ENCODE results near the gene FBXW7.
A peak's percentile ranks its signal among the peaks of the same experiment; 100 is the strongest.
"Not testable (repeated sequence)": the region's sequence is repeated elsewhere in the genome, so short reads cannot be mapped to it uniquely, and the experiment has no call there.

Gene FBXW7

DNA sequence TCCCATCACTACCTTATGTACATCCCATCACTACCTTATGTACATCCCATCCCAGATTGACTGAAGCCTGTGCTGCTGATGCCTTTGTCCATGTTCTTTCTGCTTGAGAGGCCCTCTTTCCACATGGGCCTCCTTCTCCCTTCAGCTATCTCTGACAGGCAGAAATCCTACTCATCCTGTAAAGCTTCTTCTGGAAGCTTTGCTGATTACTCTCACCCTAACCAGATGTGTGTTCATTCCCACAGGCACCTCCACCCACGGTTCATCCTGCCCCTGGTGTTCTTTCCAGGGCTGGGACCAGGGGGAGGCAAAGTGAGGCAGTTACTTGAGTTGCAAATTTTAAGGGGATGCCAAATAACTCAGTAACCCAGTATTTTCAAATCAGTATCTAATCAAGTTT is 22.5 kb upstream of the FBXW7 start:
- H4K8ac ChIP-seq (ENCODE audit: low read depth, low read length), result no peak overlapping the region
- no peaks in the 10 kb centered on the region for H3K79me2 ChIP-seq (ENCODE audit: control insufficient read depth, insufficient read depth, low read length)
- no peak overlapping the region for H3K4me3 ChIP-seq (ENCODE audit: low read length)
- no peak overlapping the region for H3K4me2 ChIP-seq (ENCODE audit: low read length)
- no peak overlapping the region for H3K23ac ChIP-seq (ENCODE audit: low read length)
- WGBS (ENCODE audit: extremely low coverage, insufficient coverage, low lambda C conversion rate), result no CpG with 5 or more reads among the region's 1 CpG
- H2AK5ac ChIP-seq (ENCODE audit: low read length), result no peak overlapping the region
- no peak overlapping the region for H3K9ac ChIP-seq (ENCODE audit: low read length)
- no peak overlapping the region for H2BK5ac ChIP-seq (ENCODE audit: low read length)
- H3K18ac ChIP-seq (ENCODE audit: low read length), result no peak overlapping the region
- H3K56ac ChIP-seq (ENCODE audit: low read length), result no peak overlapping the region
- no peaks in the 10 kb centered on the region for H3K27me3 ChIP-seq (ENCODE audit: insufficient read depth, low read length, poor library complexity)
- no peaks in the 10 kb centered on the region for H3K36me3 ChIP-seq (ENCODE audit: control insufficient read depth, insufficient read depth, low read length)
- no peaks in the 10 kb centered on the region for H3K79me1 ChIP-seq (ENCODE audit: low read length)
- H4K5ac ChIP-seq (ENCODE audit: low read length), result no peak overlapping the region
- no peak overlapping the region for H3K4ac ChIP-seq (ENCODE audit: low read depth, low read length)
- peaks cover 6% of the 10 kb centered on the region for H3K4me1 ChIP-seq (ENCODE audit: control insufficient read depth, low read depth, low read length)
- no peak overlapping the region for H2BK120ac ChIP-seq (ENCODE audit: low read depth, low read length)
- no peak for DNase-seq
- no peak overlapping the region for H3K27ac ChIP-seq (ENCODE audit: low read depth, low read length)
- no peak overlapping the region for H2BK15ac ChIP-seq (replicated peaks; ENCODE audit: low read depth)

GRCh38 chr4:152556834-152557233 is 20.9 kb upstream of the FBXW7 start:
- Histone ChIP-seq H2BK120ac (ENCODE audit: low read depth, low read length) (no peak overlapping the region), H2BK15ac (replicated peaks; ENCODE audit: low read depth) (no peak overlapping the region), H3K4me3 (ENCODE audit: low read length) (no peak overlapping the region), H3K79me1 (ENCODE audit: low read length) (no peaks in the 10 kb centered on the region), H3K79me2 (ENCODE audit: control insufficient read depth, insufficient read depth, low read length) (no peaks in the 10 kb centered on the region), H2AK5ac (ENCODE audit: low read length) (no peak overlapping the region), H3K27me3 (ENCODE audit: insufficient read depth, low read length, poor library complexity) (no peaks in the 10 kb centered on the region), H3K9ac (ENCODE audit: low read length) (no peak overlapping the region), H4K5ac (ENCODE audit: low read length) (no peak overlapping the region), H3K4me2 (ENCODE audit: low read length) (no peak overlapping the region), H3K18ac (ENCODE audit: low read length) (no peak overlapping the region), H3K27ac (ENCODE audit: low read depth, low read length) (no peak overlapping the region), H4K8ac (ENCODE audit: low read depth, low read length) (no peak overlapping the region), H3K36me3 (ENCODE audit: control insufficient read depth, insufficient read depth, low read length) (no peaks in the 10 kb centered on the region), H3K56ac (ENCODE audit: low read length) (no peak overlapping the region), H2BK5ac (ENCODE audit: low read length) (no peak overlapping the region), H3K4me1 (ENCODE audit: control insufficient read depth, low read depth, low read length) (peaks cover 6% of the 10 kb centered on the region), H3K23ac (ENCODE audit: low read length) (no peak overlapping the region), H3K4ac (ENCODE audit: low read depth, low read length) (no peak overlapping the region)
- DNase-seq, result no peak
- WGBS (ENCODE audit: extremely low coverage, insufficient coverage, low lambda C conversion rate), result no CpG with 5 or more reads among the region's 3 CpGs

GRCh38 chr4:152556283-152556682 is 20.4 kb upstream of the FBXW7 start:
- no peak overlapping the region for H2BK120ac ChIP-seq (ENCODE audit: low read depth, low read length)
- H3K4me2 ChIP-seq (ENCODE audit: low read length), result no peak overlapping the region
- no peak overlapping the region for H3K27ac ChIP-seq (ENCODE audit: low read depth, low read length)
- H3K36me3 ChIP-seq (ENCODE audit: control insufficient read depth, insufficient read depth, low read length), result no peaks in the 10 kb centered on the region
- H3K18ac ChIP-seq (ENCODE audit: low read length), result no peak overlapping the region
- no peak overlapping the region for H3K56ac ChIP-seq (ENCODE audit: low read length)
- no peak overlapping the region for H3K9ac ChIP-seq (ENCODE audit: low read length)
- no peak overlapping the region for H2BK15ac ChIP-seq (replicated peaks; ENCODE audit: low read depth)
- H3K79me1 ChIP-seq (ENCODE audit: low read length), result no peaks in the 10 kb centered on the region
- no peak overlapping the region for H3K4me3 ChIP-seq (ENCODE audit: low read length)
- H3K27me3 ChIP-seq (ENCODE audit: insufficient read depth, low read length, poor library complexity), result no peaks in the 10 kb centered on the region
- peaks cover 6% of the 10 kb centered on the region for H3K4me1 ChIP-seq (ENCODE audit: control insufficient read depth, low read depth, low read length)
- H3K23ac ChIP-seq (ENCODE audit: low read length), result no peak overlapping the region
- no peak overlapping the region for H2BK5ac ChIP-seq (ENCODE audit: low read length)
- no peak overlapping the region for H3K4ac ChIP-seq (ENCODE audit: low read depth, low read length)
- H3K79me2 ChIP-seq (ENCODE audit: control insufficient read depth, insufficient read depth, low read length), result no peaks in the 10 kb centered on the region
- no peak overlapping the region for H2AK5ac ChIP-seq (ENCODE audit: low read length)
- no peak overlapping the region for H4K5ac ChIP-seq (ENCODE audit: low read length)
- no peak overlapping the region for H4K8ac ChIP-seq (ENCODE audit: low read depth, low read length)
- WGBS (ENCODE audit: extremely low coverage, insufficient coverage, low lambda C conversion rate), result no CpG with 5 or more reads among the region's 5 CpGs
- DNase-seq, result no peak

DNA sequence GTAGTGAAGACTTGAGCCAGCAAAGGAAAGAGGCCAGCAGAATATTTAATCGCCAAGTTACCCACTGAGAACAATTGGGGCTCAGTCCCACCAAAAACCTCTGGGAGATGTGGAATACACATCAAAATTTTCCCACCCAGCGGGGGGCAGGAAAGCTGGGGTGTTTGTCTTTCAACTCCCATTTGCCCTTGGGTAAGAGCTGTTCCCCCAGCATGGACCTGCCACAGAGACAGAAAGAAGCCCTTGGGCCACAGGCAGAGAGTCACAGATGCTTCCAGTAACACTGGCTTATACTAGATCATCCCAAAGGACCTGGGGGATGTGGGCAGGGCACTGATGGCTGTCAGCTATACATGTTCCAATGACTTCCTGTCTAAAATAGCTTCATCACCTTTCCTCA is 18.9 kb upstream of the FBXW7 start:
- Histone ChIP-seq H3K4ac (ENCODE audit: low read depth, low read length) (no peak overlapping the region), H3K23ac (ENCODE audit: low read length) (no peak overlapping the region), H3K4me1 (ENCODE audit: control insufficient read depth, low read depth, low read length) (peaks cover 6% of the 10 kb centered on the region), H3K79me1 (ENCODE audit: low read length) (no peaks in the 10 kb centered on the region), H3K36me3 (ENCODE audit: control insufficient read depth, insufficient read depth, low read length) (no peaks in the 10 kb centered on the region), H2BK15ac (replicated peaks; ENCODE audit: low read depth) (no peak overlapping the region), H3K4me2 (ENCODE audit: low read length) (no peak overlapping the region), H2BK5ac (ENCODE audit: low read length) (no peak overlapping the region), H3K27ac (ENCODE audit: low read depth, low read length) (no peak overlapping the region), H4K8ac (ENCODE audit: low read depth, low read length) (no peak overlapping the region), H2AK5ac (ENCODE audit: low read length) (no peak overlapping the region), H4K5ac (ENCODE audit: low read length) (no peak overlapping the region), H3K9ac (ENCODE audit: low read length) (no peak overlapping the region), H3K56ac (ENCODE audit: low read length) (no peak overlapping the region), H3K27me3 (ENCODE audit: insufficient read depth, low read length, poor library complexity) (no peaks in the 10 kb centered on the region), H3K18ac (ENCODE audit: low read length) (no peak overlapping the region), H2BK120ac (ENCODE audit: low read depth, low read length) (no peak overlapping the region), H3K79me2 (ENCODE audit: control insufficient read depth, insufficient read depth, low read length) (no peaks in the 10 kb centered on the region), H3K4me3 (ENCODE audit: low read length) (no peak overlapping the region)
- WGBS (ENCODE audit: extremely low coverage, insufficient coverage, low lambda C conversion rate), result no CpG with 5 or more reads among the region's 2 CpGs
- peak; percentile 42 for DNase-seq

- not testable (repeated sequence) for H3K79me1 ChIP-seq (ENCODE audit: low read length); H3K4me3 ChIP-seq (ENCODE audit: low read length); H3K4me2 ChIP-seq (ENCODE audit: low read length); DNase-seq; H4K8ac ChIP-seq (ENCODE audit: low read depth, low read length); H3K56ac ChIP-seq (ENCODE audit: low read length); H3K27me3 ChIP-seq (ENCODE audit: insufficient read depth, low read length, poor library complexity); H2BK120ac ChIP-seq (ENCODE audit: low read depth, low read length); H3K23ac ChIP-seq (ENCODE audit: low read length); H2BK15ac ChIP-seq (replicated peaks; ENCODE audit: low read depth); H3K4me1 ChIP-seq (ENCODE audit: control insufficient read depth, low read depth, low read length); H4K5ac ChIP-seq (ENCODE audit: low read length); H3K27ac ChIP-seq (ENCODE audit: low read depth, low read length); H3K9ac ChIP-seq (ENCODE audit: low read length); H3K36me3 ChIP-seq (ENCODE audit: control insufficient read depth, insufficient read depth, low read length); H3K18ac ChIP-seq (ENCODE audit: low read length); H3K4ac ChIP-seq (ENCODE audit: low read depth, low read length); H2BK5ac ChIP-seq (ENCODE audit: low read length); H2AK5ac ChIP-seq (ENCODE audit: low read length); H3K79me2 ChIP-seq (ENCODE audit: control insufficient read depth, insufficient read depth, low read length)
- WGBS (ENCODE audit: extremely low coverage, insufficient coverage, low lambda C conversion rate), result no CpG with 5 or more reads among the region's 2 CpGs
Observed at GRCh38 chr4:152550687-152551086, 14.8 kb upstream of the FBXW7 start.

- no peak overlapping the region for H3K9ac ChIP-seq (ENCODE audit: low read length)
- no peak overlapping the region for H3K4ac ChIP-seq (ENCODE audit: low read depth, low read length)
- no peak overlapping the region for H2BK120ac ChIP-seq (ENCODE audit: low read depth, low read length)
- H3K27me3 ChIP-seq (ENCODE audit: insufficient read depth, low read length, poor library complexity), result no peaks in the 10 kb centered on the region
- H3K4me2 ChIP-seq (ENCODE audit: low read length), result no peak overlapping the region
- H3K79me2 ChIP-seq (ENCODE audit: control insufficient read depth, insufficient read depth, low read length), result no peaks in the 10 kb centered on the region
- H3K18ac ChIP-seq (ENCODE audit: low read length), result no peak overlapping the region
- H3K4me3 ChIP-seq (ENCODE audit: low read length), result no peak overlapping the region
- DNase-seq, result no peak
- no CpG with 5 or more reads among the region's 2 CpGs for WGBS (ENCODE audit: extremely low coverage, insufficient coverage, low lambda C conversion rate)
- peaks cover 4% of the 10 kb centered on the region for H3K79me1 ChIP-seq (ENCODE audit: low read length)
- no peak overlapping the region for H2BK15ac ChIP-seq (replicated peaks; ENCODE audit: low read depth)
- no peak overlapping the region for H4K5ac ChIP-seq (ENCODE audit: low read length)
- no peak overlapping the region for H3K56ac ChIP-seq (ENCODE audit: low read length)
- no peak overlapping the region for H2BK5ac ChIP-seq (ENCODE audit: low read length)
- no peaks in the 10 kb centered on the region for H3K36me3 ChIP-seq (ENCODE audit: control insufficient read depth, insufficient read depth, low read length)
- no peaks in the 10 kb centered on the region for H3K4me1 ChIP-seq (ENCODE audit: control insufficient read depth, low read depth, low read length)
- H4K8ac ChIP-seq (ENCODE audit: low read depth, low read length), result no peak overlapping the region
- H3K27ac ChIP-seq (ENCODE audit: low read depth, low read length), result no peak overlapping the region
- H2AK5ac ChIP-seq (ENCODE audit: low read length), result no peak overlapping the region
- no peak overlapping the region for H3K23ac ChIP-seq (ENCODE audit: low read length)
Observed at GRCh38 chr4:152545088-152545487, 9.2 kb upstream of the FBXW7 start.
